ENCODE data around the gene RBCK1. TPM values are rescaled to one million over a fixed set of nuclear protein-coding genes. Genes with fewer than 3 reads are reported as not detected.

Gene RBCK1
- total RNA-seq, 4 donors from 2014 or later, result 63.6 to 85.3 (median 78.5) TPM

DNA sequence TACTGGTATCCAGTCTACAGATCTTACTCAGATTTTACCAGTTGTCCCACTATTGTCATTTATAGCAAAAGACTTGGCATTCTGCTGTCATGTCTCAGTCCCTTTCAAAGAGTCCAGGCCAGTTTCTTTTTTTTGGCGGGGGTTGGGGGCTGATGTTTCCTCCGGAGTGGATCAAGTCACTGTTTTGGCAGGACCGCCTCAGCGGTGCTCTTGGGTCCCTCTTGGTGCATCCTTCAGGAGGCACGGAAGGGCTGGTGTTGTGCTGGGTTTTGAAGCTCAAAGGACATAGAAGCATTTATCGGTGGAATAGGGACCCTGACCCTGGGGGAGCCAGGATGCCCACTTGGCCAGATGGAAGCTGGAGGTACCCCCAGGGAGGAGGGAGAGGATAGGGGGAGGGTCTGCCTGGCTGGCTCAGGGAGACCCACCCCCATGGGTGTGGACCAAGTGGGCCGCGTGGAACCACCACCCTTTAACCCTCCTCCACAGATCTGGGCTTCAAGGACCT lies 10.8 kb downstream of the RBCK1 start:
- DNase-seq (ENCODE audit: low spot score in 2 of 2), result no peak
- Histone ChIP-seq H3K4me1 (no peaks in the 10 kb centered on the region), H3K27ac (no peak overlapping the region), H3K27me3 (no peaks in the 10 kb centered on the region), H3K9me3 (no peaks in the 10 kb centered on the region), H3K36me3 (peaks cover 59% of the 10 kb centered on the region), H3K4me3 (no peak overlapping the region)
- 96% methylated on average over 6 of the region's 8 CpGs for WGBS
- TF ChIP-seq POLR2AphosphoS5 (IDR thresholded peaks at IDR 0.05) (no peak), EP300 (IDR thresholded peaks at IDR 0.05) (no peak), POLR2A (IDR thresholded peaks at IDR 0.05) (no peak)
- TF ChIP-seq, protein P1, sequence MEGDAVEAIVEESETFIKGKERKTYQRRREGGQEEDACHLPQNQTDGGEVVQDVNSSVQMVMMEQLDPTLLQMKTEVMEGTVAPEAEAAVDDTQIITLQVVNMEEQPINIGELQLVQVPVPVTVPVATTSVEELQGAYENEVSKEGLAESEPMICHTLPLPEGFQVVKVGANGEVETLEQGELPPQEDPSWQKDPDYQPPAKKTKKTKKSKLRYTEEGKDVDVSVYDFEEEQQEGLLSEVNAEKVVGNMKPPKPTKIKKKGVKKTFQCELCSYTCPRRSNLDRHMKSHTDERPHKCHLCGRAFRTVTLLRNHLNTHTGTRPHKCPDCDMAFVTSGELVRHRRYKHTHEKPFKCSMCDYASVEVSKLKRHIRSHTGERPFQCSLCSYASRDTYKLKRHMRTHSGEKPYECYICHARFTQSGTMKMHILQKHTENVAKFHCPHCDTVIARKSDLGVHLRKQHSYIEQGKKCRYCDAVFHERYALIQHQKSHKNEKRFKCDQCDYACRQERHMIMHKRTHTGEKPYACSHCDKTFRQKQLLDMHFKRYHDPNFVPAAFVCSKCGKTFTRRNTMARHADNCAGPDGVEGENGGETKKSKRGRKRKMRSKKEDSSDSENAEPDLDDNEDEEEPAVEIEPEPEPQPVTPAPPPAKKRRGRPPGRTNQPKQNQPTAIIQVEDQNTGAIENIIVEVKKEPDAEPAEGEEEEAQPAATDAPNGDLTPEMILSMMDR (IDR thresholded peaks at IDR 0.05), result no peak

DNA sequence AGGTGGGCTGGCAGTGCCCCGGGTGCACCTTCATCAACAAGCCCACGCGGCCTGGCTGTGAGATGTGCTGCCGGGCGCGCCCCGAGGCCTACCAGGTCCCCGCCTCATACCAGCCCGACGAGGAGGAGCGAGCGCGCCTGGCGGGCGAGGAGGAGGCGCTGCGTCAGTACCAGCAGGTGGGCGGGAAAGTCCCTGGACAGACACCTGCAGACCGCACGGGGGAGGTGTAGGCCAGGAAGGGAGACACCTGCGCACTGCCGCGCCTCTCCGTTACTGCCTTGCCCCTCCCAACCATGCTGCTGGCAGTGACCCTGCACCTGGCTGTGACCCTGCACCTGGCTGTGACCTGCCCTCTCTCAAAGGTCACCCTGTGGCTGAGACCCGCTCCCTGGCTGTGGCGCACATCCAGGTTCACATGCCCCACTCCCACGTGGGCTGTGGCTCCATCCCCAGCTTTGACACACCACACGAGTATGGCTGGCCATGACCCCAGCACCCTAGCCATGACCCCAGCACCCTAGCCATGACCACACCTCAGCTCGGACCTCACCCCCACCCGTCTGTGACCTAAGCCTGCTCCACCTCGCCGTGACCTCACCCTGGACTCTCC lies 11.6 kb downstream of the RBCK1 start:
- no peaks in the 10 kb centered on the region for H3K4me1 ChIP-seq

DNA sequence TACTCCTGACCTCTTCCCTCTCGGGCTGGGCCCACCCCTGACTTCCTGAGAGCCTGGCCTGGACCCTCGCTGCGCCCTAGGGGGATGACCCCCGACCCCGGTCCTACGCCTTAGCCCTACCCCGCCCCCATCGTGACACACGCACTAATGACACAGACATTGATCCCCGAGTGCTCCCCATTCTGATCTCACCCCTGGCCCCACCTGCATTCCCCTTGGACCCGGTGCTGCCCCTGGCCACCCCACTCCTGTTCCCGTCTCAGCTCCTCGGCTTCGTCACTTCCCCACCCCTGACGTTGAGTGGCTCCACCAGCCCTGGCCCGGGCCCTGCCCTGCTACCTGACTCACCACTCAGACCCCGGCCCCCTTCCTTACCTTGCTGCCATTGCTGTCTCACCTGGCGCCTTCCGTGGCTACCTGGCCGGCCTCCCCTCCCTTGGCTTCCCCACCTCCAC lies 12.1 kb downstream of the RBCK1 start:
- Histone ChIP-seq H3K27ac (no peak overlapping the region), H3K4me1 (no peaks in the 10 kb centered on the region), H3K9me3 (no peaks in the 10 kb centered on the region), H3K4me3 (no peak overlapping the region), H3K27me3 (no peaks in the 10 kb centered on the region), H3K36me3 (peaks cover 70% of the 10 kb centered on the region)
- no peak for TF ChIP-seq EP300 (IDR thresholded peaks at IDR 0.05)
- TF ChIP-seq, protein P1 (IDR thresholded peaks at IDR 0.05), result no peak
- DNase-seq (ENCODE audit: low spot score in 2 of 2), result no peak
- WGBS, result 87% methylated on average over 20 of the region's 20 CpGs

More for the DNA sequence above, 11.6 kb downstream of the RBCK1 start:
- Histone ChIP-seq H3K4me3 (no peak overlapping the region), H3K36me3 (peaks cover 66% of the 10 kb centered on the region), H3K27ac (no peak overlapping the region), H3K27me3 (no peaks in the 10 kb centered on the region), H3K9me3 (no peaks in the 10 kb centered on the region)
- TF ChIP-seq, protein P1 (IDR thresholded peaks at IDR 0.05), result no peak
- TF ChIP-seq POLR2AphosphoS5 (IDR thresholded peaks at IDR 0.05), result no peak
- no peak for TF ChIP-seq POLR2A (IDR thresholded peaks at IDR 0.05)
- 78% methylated on average over 16 of the region's 32 CpGs for WGBS
- DNase-seq (ENCODE audit: low spot score in 2 of 2), result no peak

DNA sequence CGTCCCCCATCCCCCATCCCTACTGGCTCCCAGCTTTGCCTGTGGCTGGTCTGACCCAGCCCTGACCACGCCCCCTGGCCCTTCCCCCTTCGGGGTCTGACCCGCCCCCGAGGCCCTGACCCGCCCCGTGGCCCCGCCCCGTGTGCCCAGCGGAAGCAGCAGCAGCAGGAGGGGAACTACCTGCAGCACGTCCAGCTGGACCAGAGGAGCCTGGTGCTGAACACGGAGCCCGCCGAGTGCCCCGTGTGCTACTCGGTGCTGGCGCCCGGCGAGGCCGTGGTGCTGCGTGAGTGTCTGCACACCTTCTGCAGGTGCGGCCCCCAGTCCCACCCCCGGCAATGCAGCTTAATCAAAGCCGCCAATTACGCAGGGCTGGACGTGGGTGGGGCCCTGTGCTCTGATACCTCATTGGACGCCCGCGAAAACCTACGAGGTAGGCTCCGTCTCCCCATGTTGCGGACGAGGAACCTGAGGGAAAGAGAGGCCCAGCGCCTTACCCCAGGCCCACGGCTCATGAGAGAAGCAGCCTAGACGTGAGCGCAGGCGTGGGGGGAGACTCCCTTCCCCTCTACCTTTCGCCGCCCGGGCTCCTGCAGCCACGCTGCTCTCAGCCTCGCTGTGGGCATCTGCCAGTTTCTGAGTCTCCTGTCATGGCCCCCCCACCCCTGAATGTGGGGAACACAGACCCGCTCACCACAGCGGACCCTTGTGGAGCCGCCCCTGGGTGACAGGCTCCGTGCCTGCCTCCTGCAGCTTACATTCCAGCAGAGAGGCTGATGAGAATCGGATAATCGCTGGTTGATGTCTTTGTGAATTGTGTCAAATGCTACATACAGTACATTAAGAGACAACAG lies 12.8 kb downstream of the RBCK1 start:
- Histone ChIP-seq H3K4me3 (no peak overlapping the region), H3K27me3 (no peaks in the 10 kb centered on the region), H3K36me3 (peaks cover 74% of the 10 kb centered on the region), H3K4me1 (no peaks in the 10 kb centered on the region), H3K9me3 (no peaks in the 10 kb centered on the region), H3K27ac (no peak overlapping the region)
- WGBS, result 94% methylated on average over 24 of the region's 49 CpGs
- DNase-seq (ENCODE audit: low spot score in 2 of 2), result no peak
- TF ChIP-seq, protein P1 (IDR thresholded peaks at IDR 0.05), result no peak
- no peak for TF ChIP-seq POLR2AphosphoS5 (IDR thresholded peaks at IDR 0.05)
- no peak for TF ChIP-seq POLR2A (IDR thresholded peaks at IDR 0.05)
- TF ChIP-seq EP300 (IDR thresholded peaks at IDR 0.05), result no peak

DNA sequence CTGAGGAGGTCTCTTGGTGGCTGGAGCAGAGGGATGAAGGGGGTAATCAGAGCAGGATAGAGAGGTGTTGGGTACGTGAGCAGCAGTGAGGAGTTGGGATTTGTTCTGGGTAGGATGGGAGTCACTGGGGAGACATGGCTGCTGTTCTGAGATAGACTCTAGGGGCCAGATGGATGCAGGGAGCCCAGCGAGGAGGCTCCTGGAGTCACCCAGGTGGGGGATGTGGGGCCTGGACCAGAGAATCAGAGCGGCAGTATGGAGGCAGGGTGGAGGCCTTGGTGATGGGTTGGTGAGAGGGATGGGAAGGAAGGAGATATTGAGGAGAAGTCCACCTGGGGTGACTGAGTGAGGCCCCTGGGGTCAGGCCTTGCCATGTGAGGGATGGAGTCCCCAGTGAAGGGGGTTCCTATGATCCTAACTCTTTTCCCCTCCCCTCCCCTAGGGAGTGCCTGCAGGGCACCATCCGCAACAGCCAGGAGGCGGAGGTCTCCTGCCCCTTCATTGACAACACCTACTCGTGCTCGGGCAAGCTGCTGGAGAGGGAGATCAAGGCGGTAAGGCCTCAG lies 13.7 kb downstream of the RBCK1 start:
- 96% methylated on average over 8 of the region's 8 CpGs for WGBS
- TF ChIP-seq POLR2A (IDR thresholded peaks at IDR 0.05) (no peak), EP300 (IDR thresholded peaks at IDR 0.05) (no peak), POLR2AphosphoS5 (IDR thresholded peaks at IDR 0.05) (no peak)
- TF ChIP-seq, protein P1 (IDR thresholded peaks at IDR 0.05), result no peak
- no peaks in the 10 kb centered on the region for H3K27me3 ChIP-seq
- H3K4me1 ChIP-seq, result no peaks in the 10 kb centered on the region
- H3K27ac ChIP-seq, result no peak overlapping the region
- no peaks in the 10 kb centered on the region for H3K9me3 ChIP-seq
- H3K36me3 ChIP-seq, result peaks cover 74% of the 10 kb centered on the region
- H3K4me3 ChIP-seq, result no peak overlapping the region
- no peak for DNase-seq (ENCODE audit: low spot score in 2 of 2)
